GM18951 (cell line): ENCODE results near the gene HNRNPH3.

Experiments used
- POLR2A ChIP-seq: IDR thresholded peaks from 4 replicates; pipeline ENCODE4 v1.6.1; 2011; ENCODE audit warnings: mild to moderate bottlenecking; ENCODE audit not compliant: insufficient read length, insufficient read depth; ENCODE audit errors: extremely low read depth
- in situ Hi-C: fragments of 300-500 bp; cut with MboI; formaldehyde crosslinking; loops from one replicate; pipeline ENCODE4 v1.12.0; 2022; ENCODE audit warnings: low sequenced_read_pairs, mixed read lengths, inconsistent platforms; ENCODE audit not compliant: unreplicated experiment

HNRNPH3 gene

GRCh38 chr10:68385740-68386139 lies 53.9 kb downstream of the HNRNPH3 start:
- TF ChIP-seq POLR2A = no peak
- in situ Hi-C loops = no loop called here
